Liver (tissue), 9 donors: ENCODE results near the gene ADAMTS15. TPM values are rescaled to one million over a fixed set of nuclear protein-coding genes. Genes with fewer than 3 reads are reported as not detected.

Experiments used
- DNase-seq: peaks from one replicate; pipeline ENCODE4 v3.0.0-alpha.2; 2017; ENCODE audit warnings: low spot score
- H3K27ac ChIP-seq, 2 donors: one replicate each; pipeline ENCODE4 v1.7.0; 2013; ENCODE audit warnings: inconsistent platforms in 2 of 2, low read length in 2 of 2, control low read depth in 1 of 2, low read depth in 1 of 2, mild to moderate bottlenecking in 1 of 2
- H3K27me3 ChIP-seq, 4 donors: one replicate each; pipeline versions ENCODE4 v1.6.1 to v1.7.0; 2013; ENCODE audit warnings: low read length in 3 of 4, inconsistent platforms in 1 of 4, mild to moderate bottlenecking in 1 of 4, moderate library complexity in 1 of 4; ENCODE audit not compliant: control insufficient read depth in 4 of 4, insufficient read depth in 4 of 4
- H3K36me3 ChIP-seq, 4 donors: one replicate each; pipeline versions ENCODE4 v1.6.1 to v1.7.0; 2013; ENCODE audit warnings: low read length in 3 of 4, mild to moderate bottlenecking in 3 of 4, low read depth in 1 of 4, moderate library complexity in 1 of 4; ENCODE audit not compliant: control insufficient read depth in 4 of 4, insufficient read depth in 3 of 4
- H3K4me1 ChIP-seq, 4 donors: one replicate each; pipeline versions ENCODE4 v1.6.1 to v1.7.0; 2013; ENCODE audit warnings: low read length in 3 of 4, mild to moderate bottlenecking in 3 of 4, moderate library complexity in 1 of 4; ENCODE audit not compliant: control insufficient read depth in 4 of 4, insufficient read depth in 4 of 4
- H3K4me3 ChIP-seq, 3 donors: one replicate each; pipeline versions ENCODE4 v1.6.1 to v1.7.0; 2013; ENCODE audit warnings: low read length in 3 of 3, control low read depth in 1 of 3, low read depth in 1 of 3, mild to moderate bottlenecking in 1 of 3
- H3K9ac ChIP-seq, 2 donors: one replicate each; pipeline ENCODE4 v1.7.0; 2013; ENCODE audit warnings: low read length in 2 of 2, mild to moderate bottlenecking in 2 of 2, moderate library complexity in 2 of 2, control low read depth in 1 of 2, low read depth in 1 of 2
- H3K9me3 ChIP-seq, 4 donors: one replicate each; pipeline versions ENCODE4 v1.6.1 to v1.7.0; 2013; ENCODE audit warnings: low read length in 3 of 4; ENCODE audit not compliant: control insufficient read depth in 4 of 4
- ATF3 ChIP-seq: IDR thresholded peaks from 2 replicates; pipeline ENCODE4 v1.6.1; 2016; ENCODE audit warnings: antibody characterized with exemption
- CTCF ChIP-seq: fragments of 150-350 bp; IDR thresholded peaks from 2 replicates; pipeline ENCODE4 v1.5.1; 2017; ENCODE audit warnings: improper control_type of control experiment, low read depth, low read length; ENCODE audit not compliant: missing input control
- EGR1 ChIP-seq, 2 donors: IDR thresholded peaks; 2 replicates each; pipeline ENCODE4 v1.6.1; 2016 to 2018; ENCODE audit warnings: antibody characterized with exemption in 2 of 2, low read depth in 2 of 2
- FOXA1 ChIP-seq: IDR thresholded peaks from 2 replicates; pipeline ENCODE4 v1.6.1; 2016; ENCODE audit warnings: antibody characterized with exemption
- FOXA2 ChIP-seq: IDR thresholded peaks from 2 replicates; pipeline ENCODE4 v1.6.1; 2016; ENCODE audit warnings: antibody characterized with exemption
- GABPA ChIP-seq, 2 donors: IDR thresholded peaks in 1 of 2; conservative IDR thresholded peaks in 1 of 2; 2 replicates each; pipeline ENCODE4 v1.6.1; 2016; ENCODE audit warnings: antibody characterized with exemption in 2 of 2, mild to moderate bottlenecking in 1 of 2, moderate library complexity in 1 of 2
- HNF4A ChIP-seq, 2 donors: conservative IDR thresholded peaks; 2 replicates each; pipeline ENCODE4 v1.6.1; 2016; ENCODE audit warnings: antibody characterized with exemption in 2 of 2, mild to moderate bottlenecking in 2 of 2
- JUND ChIP-seq, 2 donors: IDR thresholded peaks; 2 replicates each; pipeline ENCODE4 v1.6.1; 2016; ENCODE audit warnings: antibody characterized with exemption in 2 of 2
- REST ChIP-seq: IDR thresholded peaks from 2 replicates; pipeline ENCODE4 v1.6.1; 2016; ENCODE audit warnings: antibody characterized with exemption, mild to moderate bottlenecking
- RXRA ChIP-seq, 2 donors: IDR thresholded peaks; 2 replicates each; pipeline ENCODE4 v1.6.1; 2017 to 2018; ENCODE audit warnings: antibody characterized with exemption in 2 of 2, mild to moderate bottlenecking in 1 of 2
- SP1 ChIP-seq: IDR thresholded peaks from 2 replicates; pipeline ENCODE4 v1.6.1; 2018; ENCODE audit warnings: antibody characterized with exemption, mild to moderate bottlenecking
- TAF1 ChIP-seq: conservative IDR thresholded peaks from 2 replicates; pipeline ENCODE4 v1.6.1; 2016; ENCODE audit warnings: antibody characterized with exemption, mild to moderate bottlenecking
- YY1 ChIP-seq: IDR thresholded peaks from 2 replicates; pipeline ENCODE4 v1.6.1; 2016; ENCODE audit warnings: antibody characterized with exemption, mild to moderate bottlenecking
- ZBTB33 ChIP-seq: IDR thresholded peaks from 2 replicates; pipeline ENCODE4 v1.6.1; 2016; ENCODE audit warnings: antibody characterized with exemption
- WGBS: extraction: QIAGEN DNeasy Blood & Tissue Kit; methylation state at CpG from one replicate; pipeline ENCODE4 v1.1.7; 2013; 5-methylcytosine and 5-hydroxymethylcytosine counted together
- polyA plus RNA-seq, 2 donors: library from polyadenylated mRNA; stranded (reverse) in 1 of 2; unstranded in 1 of 2; fragments of 200-250 nt in 1 of 2; fragments of >200 nt in 1 of 2; fragmentation: Nextera tagmentation in 1 of 2; extraction: Ambion mirVana in 1 of 2; gene quantifications; one replicate each; pipeline versions ENCODE4 v1.2.1 to v1.2.3, GENCODE V29; 2013 to 2015
- total RNA-seq, 2 donors: library from RNA; depleted of rRNA; stranded (reverse); fragments of >200 nt; gene quantifications; one replicate each; pipeline ENCODE4 v1.2.3, GENCODE V29; 2014
- donor health status: healthy.
- donor health status: healthy.
- donor health status: healthy.
- donor health status: healthy.
- donor health status: healthy.

Gene ADAMTS15
- total and polyA plus RNA-seq, 4 donors: 0.06 to 1.3 (median 0.77) TPM

GRCh38 chr11:130514316-130514715 lies 65.9 kb downstream of the ADAMTS15 start (continued):
- no peak for TF ChIP-seq REST
- no peak for TF ChIP-seq FOXA2

- no peak overlapping the region for H3K27ac ChIP-seq
- DNase-seq: no peak
- no peaks in the 10 kb centered on the region for H3K4me1 ChIP-seq
- H3K9me3 ChIP-seq: no peaks in the 10 kb centered on the region
- no peak overlapping the region for H3K9ac ChIP-seq
- H3K27me3 ChIP-seq: no peaks in the 10 kb centered on the region
- H3K4me3 ChIP-seq: no peak overlapping the region
- TF ChIP-seq ATF3 (no peak), GABPA (IDR thresholded peaks at IDR 0.05 in 1 of 2, conservative IDR thresholded peaks at IDR 0.05 in 1 of 2) (no peak), ZBTB33 (no peak), YY1 (no peak), SP1 (no peak), RXRA (IDR thresholded peaks at IDR 0.05) (no peak)
- no peaks in the 10 kb centered on the region for H3K36me3 ChIP-seq
- WGBS: 72% methylated on average over 6 of the region's 6 CpGs
Observed at GRCh38 chr11:130514851-130515250, 66.4 kb downstream of the ADAMTS15 start.

- no peak for DNase-seq
- TF ChIP-seq TAF1 (no peak), SP1 (no peak), HNF4A (conservative IDR thresholded peaks at IDR 0.05) (no peak), JUND (IDR thresholded peaks at IDR 0.05) (no peak), ATF3 (no peak), CTCF (no peak), FOXA2 (no peak), FOXA1 (no peak), EGR1 (IDR thresholded peaks at IDR 0.05; ENCODE audit: low read depth in 2 of 2) (no peak), YY1 (no peak)
- Histone ChIP-seq H3K36me3 (no peaks in the 10 kb centered on the region), H3K27me3 (no peaks in the 10 kb centered on the region), H3K9ac (no peak overlapping the region), H3K9me3 (no peaks in the 10 kb centered on the region), H3K4me1 (no peaks in the 10 kb centered on the region), H3K27ac (no peak overlapping the region), H3K4me3 (no peak overlapping the region)
- WGBS: 79% methylated on average over 4 of the region's 4 CpGs
Observed at GRCh38 chr11:130515829-130516553, 67.5 kb downstream of the ADAMTS15 start.
